Right atrium auricular region (tissue), 2 donors: ENCODE data around the gene HSPB7. TPM values are rescaled to one million over a fixed set of nuclear protein-coding genes. Genes with fewer than 3 reads are reported as not detected.
"Not testable (repeated sequence)": the region's sequence is repeated elsewhere in the genome, so short reads cannot be mapped to it uniquely, and the experiment has no call there.

Experiments used
- DNase-seq: peaks from one replicate; pipeline ENCODE4 v3.0.0-alpha.2; 2019; ENCODE audit warnings: low spot score
- H3K27ac ChIP-seq, 2 donors: fragments of 200-600 bp; sonication (generic); 1 replicate in 1 of 2; 2 replicates in 1 of 2; pipeline ENCODE4 v1.5.1; 2016 to 2019
- H3K27me3 ChIP-seq, 2 donors: fragments of 200-600 bp; sonication (generic); one replicate each; pipeline versions ENCODE4 v1.5.1 to v1.6.0; 2017 to 2019
- H3K36me3 ChIP-seq: fragments of 200-600 bp; sonication (generic); one replicate; pipeline ENCODE4 v1.5.1; 2016
- H3K4me1 ChIP-seq, 2 donors: fragments of 200-600 bp; sonication (generic); one replicate each; pipeline versions ENCODE4 v1.5.1 to v1.6.0; 2017 to 2019
- H3K4me3 ChIP-seq, 2 donors: fragments of 200-600 bp; sonication (generic); 1 replicate in 1 of 2; 2 replicates in 1 of 2; pipeline ENCODE4 v1.5.1; 2017 to 2019; ENCODE audit warnings: mild to moderate bottlenecking in 1 of 2, moderate library complexity in 1 of 2
- H3K9me3 ChIP-seq, 2 donors: fragments of 200-600 bp; sonication (generic); one replicate each; pipeline ENCODE4 v1.5.1; 2019
- CTCF ChIP-seq, 2 donors: fragments of 200-600 bp; sonication (generic); IDR thresholded peaks; one replicate each; pipeline ENCODE4 v1.5.1; 2019; ENCODE audit warnings: antibody characterized with exemption in 2 of 2
- total RNA-seq, 2 donors: library from RNA; depleted of rRNA; stranded (reverse); fragments of >200 nt; gene quantifications; one replicate each; pipeline ENCODE4 v1.1.0, GENCODE V29; 2016

HSPB7 gene
- total RNA-seq, 2 donors from 2014 or later, result 1,082 to 1,229 TPM

GRCh38 chr1:16063921-16064320, 46.1 kb upstream of the HSPB7 start:
- H3K4me3 ChIP-seq, result no peak overlapping the region
- no peak for DNase-seq
- H3K9me3 ChIP-seq, result no peaks in the 10 kb centered on the region
- no peak overlapping the region for H3K27ac ChIP-seq
- H3K36me3 ChIP-seq, result no peaks in the 10 kb centered on the region
- peaks cover 0 to 32% of the 10 kb centered on the region in 2 donors for H3K4me1 ChIP-seq
- H3K27me3 ChIP-seq, result no peaks in the 10 kb centered on the region
- TF ChIP-seq CTCF (IDR thresholded peaks at IDR 0.05), result no peak

GRCh38 chr1:16063226-16063829, 45.5 kb upstream of the HSPB7 start:
- DNase-seq, result no peak
- H3K4me1 ChIP-seq, result peaks cover 0 to 26% of the 10 kb centered on the region in 2 donors
- no peak overlapping the region for H3K27ac ChIP-seq
- no peaks in the 10 kb centered on the region for H3K27me3 ChIP-seq
- TF ChIP-seq CTCF (IDR thresholded peaks at IDR 0.05), result no peak
- no peaks in the 10 kb centered on the region for H3K9me3 ChIP-seq
- no peaks in the 10 kb centered on the region for H3K36me3 ChIP-seq
- H3K4me3 ChIP-seq, result no peak overlapping the region

- not testable (repeated sequence) for H3K4me3 ChIP-seq, H3K27ac ChIP-seq, H3K36me3 ChIP-seq, H3K27me3 ChIP-seq, H3K9me3 ChIP-seq, DNase-seq
- peaks cover 0 to 19% of the 10 kb centered on the region in 2 donors for H3K4me1 ChIP-seq
Measured at GRCh38 chr1:16062687-16063075, 44.8 kb upstream of the HSPB7 start.

GRCh38 chr1:16061989-16062686, 44.3 kb upstream of the HSPB7 start:
- peaks cover 0 to 14% of the 10 kb centered on the region in 2 donors for H3K4me1 ChIP-seq
- not testable (repeated sequence) for H3K27ac ChIP-seq, H3K27me3 ChIP-seq, H3K36me3 ChIP-seq, H3K9me3 ChIP-seq, DNase-seq, H3K4me3 ChIP-seq

- DNase-seq, result no peak
- no peak overlapping the region for H3K27ac ChIP-seq
- H3K36me3 ChIP-seq, result no peaks in the 10 kb centered on the region
- H3K9me3 ChIP-seq, result no peaks in the 10 kb centered on the region
- no peak overlapping the region for H3K4me3 ChIP-seq
- no peak for TF ChIP-seq CTCF (IDR thresholded peaks at IDR 0.05)
- H3K4me1 ChIP-seq, result peaks cover 0 to 11% of the 10 kb centered on the region in 2 donors
- H3K27me3 ChIP-seq, result no peaks in the 10 kb centered on the region
Measured at GRCh38 chr1:16061266-16061665, 43.4 kb upstream of the HSPB7 start.

- not testable (repeated sequence) for H3K27me3 ChIP-seq, H3K4me1 ChIP-seq, H3K27ac ChIP-seq, H3K36me3 ChIP-seq, DNase-seq, H3K9me3 ChIP-seq, H3K4me3 ChIP-seq
Measured at GRCh38 chr1:16058394-16059120, 40.7 kb upstream of the HSPB7 start.

- not testable (repeated sequence) for H3K27me3 ChIP-seq, H3K9me3 ChIP-seq, H3K36me3 ChIP-seq, H3K4me3 ChIP-seq, H3K27ac ChIP-seq, H3K4me1 ChIP-seq, DNase-seq
Measured at GRCh38 chr1:16057314-16057915, 39.6 kb upstream of the HSPB7 start.

GRCh38 chr1:16056521-16056912, 38.7 kb upstream of the HSPB7 start:
- not testable (repeated sequence) for H3K27me3 ChIP-seq, H3K36me3 ChIP-seq, DNase-seq, H3K9me3 ChIP-seq, H3K27ac ChIP-seq, H3K4me3 ChIP-seq, H3K4me1 ChIP-seq
